ENCODE results near the gene TAS1R3. TPM values are rescaled to one million over a fixed set of nuclear protein-coding genes. Genes with fewer than 3 reads are reported as not detected.
A peak's percentile ranks its signal among the peaks of the same experiment; 100 is the strongest.
"Not testable (repeated sequence)": the region's sequence is repeated elsewhere in the genome, so short reads cannot be mapped to it uniquely, and the experiment has no call there.

Gene TAS1R3
- polyA plus RNA-seq, 3 donors: 0.21 to 0.29 (median 0.24) TPM

- peak; percentile 72 to 81 (median 80) for DNase-seq (ENCODE audit: low read depth in 3 of 3, low spot score in 2 of 3)
These were observed 22.9 kb upstream of the TAS1R3 start, which contains the start of the genes ACAP3 and PUSL1 for GRCh38 chr1:1307923-1308755. ACAP3 (minus strand) TSS chr1:1307930; CDS start chr1:1307815, 115 bp downstream. PUSL1 (plus strand) TSS chr1:1308597; CDS start chr1:1308644, 47 bp downstream.

- DNase-seq (ENCODE audit: low read depth in 3 of 3, low spot score in 2 of 3): no peak
These were observed 22.3 kb upstream of the TAS1R3 start for GRCh38 chr1:1308756-1309250.

GRCh38 chr1:1309251-1310108 is 21.6 kb upstream of the TAS1R3 start:
- no peak for DNase-seq (ENCODE audit: low read depth in 3 of 3, low spot score in 2 of 3)

- DNase-seq (ENCODE audit: low read depth in 3 of 3, low spot score in 2 of 3): no peak
These were observed 21.0 kb upstream of the TAS1R3 start for GRCh38 chr1:1310109-1310385.

- no peak for DNase-seq (ENCODE audit: low read depth in 3 of 3, low spot score in 2 of 3)
These were observed 20.5 kb upstream of the TAS1R3 start for GRCh38 chr1:1310476-1311053.

- DNase-seq (ENCODE audit: low read depth in 3 of 3, low spot score in 2 of 3): no peak
These were observed 19.7 kb upstream of the TAS1R3 start for GRCh38 chr1:1311107-1312104.

- no peak for DNase-seq (ENCODE audit: low read depth in 3 of 3, low spot score in 2 of 3)
These were observed 18.4 kb upstream of the TAS1R3 start for GRCh38 chr1:1312450-1313314.

GRCh38 chr1:1313500-1314236 is 17.4 kb upstream of the TAS1R3 start:
- DNase-seq (ENCODE audit: low read depth in 3 of 3, low spot score in 2 of 3): no peak

- DNase-seq (ENCODE audit: low read depth in 3 of 3, low spot score in 2 of 3): no peak
These were observed 16.9 kb upstream of the TAS1R3 start for GRCh38 chr1:1314237-1314586.

- DNase-seq (ENCODE audit: low read depth in 3 of 3, low spot score in 2 of 3): no peak
These were observed 16.3 kb upstream of the TAS1R3 start for GRCh38 chr1:1314678-1315335.

- DNase-seq (ENCODE audit: low read depth in 3 of 3, low spot score in 2 of 3): no peak
These were observed 15.6 kb upstream of the TAS1R3 start for GRCh38 chr1:1315435-1315954.

GRCh38 chr1:1316199-1316598 is 14.9 kb upstream of the TAS1R3 start:
- DNase-seq (ENCODE audit: low read depth in 3 of 3, low spot score in 2 of 3): not testable (repeated sequence)

- DNase-seq (ENCODE audit: low read depth in 3 of 3, low spot score in 2 of 3): no peak
These were observed 13.7 kb upstream of the TAS1R3 start for GRCh38 chr1:1317420-1317819.

- DNase-seq (ENCODE audit: low read depth in 3 of 3, low spot score in 2 of 3): no peak
These were observed 12.9 kb upstream of the TAS1R3 start for GRCh38 chr1:1318131-1318652.

- DNase-seq (ENCODE audit: low read depth in 3 of 3, low spot score in 2 of 3): no peak
These were observed 12.1 kb upstream of the TAS1R3 start for GRCh38 chr1:1318777-1319645.

- DNase-seq (ENCODE audit: low read depth in 3 of 3, low spot score in 2 of 3): no peak
These were observed 11.5 kb upstream of the TAS1R3 start for GRCh38 chr1:1319646-1319941.

All from right renal cortex interstitium (tissue), 3 donors.